Calu3 (cell line): ENCODE results near the gene CDH4. TPM values are rescaled to one million over a fixed set of nuclear protein-coding genes. Genes with fewer than 3 reads are reported as not detected.

ENCODE experiments used
- BruUV-seq: library from RNA; stranded (reverse); fragments of 400-500 nt; replicated peaks from 2 replicates; lab custom pipeline; 2021; lab: Mats Ljungman, UMichigan
- CTCF ChIA-PET: fragments of 300-600 bp; sonication (Branson Sonifier 250); formaldehyde crosslinking; loops from one replicate; lab custom pipeline; 2022; ENCODE audit warnings: antibody characterized with exemption; lab: Charles Lee
- DNase-seq: peaks from one replicate; pipeline ENCODE4 v3.0.0; 2022
- H3K27ac Mint-ChIP-seq: one replicate; pipeline ENCODE4 v1.8.0; 2022; ENCODE audit warnings: mixed read lengths; ENCODE audit not compliant: unreplicated experiment
- H3K27me3 Mint-ChIP-seq: one replicate; pipeline ENCODE4 v1.8.0; 2022; ENCODE audit warnings: mixed read lengths; ENCODE audit not compliant: unreplicated experiment
- H3K36me3 Mint-ChIP-seq: one replicate; pipeline ENCODE4 v1.8.0; 2022; ENCODE audit warnings: mild to moderate bottlenecking, moderate library complexity, mixed read lengths; ENCODE audit not compliant: insufficient read depth, unreplicated experiment
- H3K4me1 Mint-ChIP-seq: one replicate; pipeline ENCODE4 v1.8.0; 2022; ENCODE audit warnings: mild to moderate bottlenecking, low read depth, mixed read lengths; ENCODE audit not compliant: unreplicated experiment
- H3K4me3 Mint-ChIP-seq: one replicate; pipeline ENCODE4 v1.8.0; 2022; ENCODE audit warnings: mild to moderate bottlenecking, low read depth, moderate library complexity, mixed read lengths; ENCODE audit not compliant: unreplicated experiment
- H3K9me3 Mint-ChIP-seq: one replicate; pipeline ENCODE4 v1.8.0; 2022; ENCODE audit warnings: low read depth, mixed read lengths; ENCODE audit not compliant: unreplicated experiment
- CTCF ChIP-seq: fragments of 200-600 bp; IDR thresholded peaks from one replicate; pipeline ENCODE4 v1.8.0; 2022; ENCODE audit warnings: antibody characterized with exemption; ENCODE audit not compliant: unreplicated experiment
- intact Hi-C: fragments of 100-400 bp; cut with micrococcal nuclease; formaldehyde crosslinking; loops from one replicate; pipeline ENCODE4 v1.10.0; 2022; ENCODE audit not compliant: unreplicated experiment
- total RNA-seq: library from RNA; stranded (reverse); gene quantifications from 2 replicates; pipeline ENCODE4 v1.2.3, GENCODE V29; 2022

CDH4 gene
- total RNA-seq, 1 experiment from 2014 or later = not detected

- CTCF ChIA-PET = interaction anchor here (0.7 to 1.2 kb wide), 2 partner anchors 9 to 22 kb away, joined by 3 read pairs; no protein-coding TSS in a partner anchor
- no TSS peak for BruUV-seq
- Mint-ChIP-seq H3K27me3 (peaks cover 90% of the 10 kb centered on the region), H3K4me3 (peak overlapping the region; percentile 9), H3K4me1 (peaks cover 13% of the 10 kb centered on the region), H3K36me3 (no peaks in the 10 kb centered on the region), H3K27ac (no peak overlapping the region), H3K9me3 (no peaks in the 10 kb centered on the region)
- DNase-seq = no peak
- TF ChIP-seq CTCF = no peak
- intact Hi-C loops = no loop called here
Observed at GRCh38 chr20:61803915-61804751, 552.1 kb downstream of the CDH4 start.

- Mint-ChIP-seq H3K27ac (no peak overlapping the region), H3K4me1 (peaks cover 13% of the 10 kb centered on the region), H3K4me3 (no peak overlapping the region), H3K36me3 (no peaks in the 10 kb centered on the region), H3K27me3 (peaks cover 90% of the 10 kb centered on the region), H3K9me3 (no peaks in the 10 kb centered on the region)
- no peak for TF ChIP-seq CTCF
- intact Hi-C loops = no loop called here
- no peak for DNase-seq
- CTCF ChIA-PET = interaction anchor here (0.7 to 1.2 kb wide), 2 partner anchors 10 to 23 kb away, joined by 3 read pairs; no protein-coding TSS in a partner anchor
- no TSS peak for BruUV-seq
Observed at GRCh38 chr20:61804752-61805295, 552.8 kb downstream of the CDH4 start.

GRCh38 chr20:61805365-61805764 lies 553.3 kb downstream of the CDH4 start:
- TF ChIP-seq CTCF = no peak
- intact Hi-C loops = no loop called here
- Mint-ChIP-seq H3K9me3 (no peaks in the 10 kb centered on the region), H3K36me3 (no peaks in the 10 kb centered on the region), H3K27ac (no peak overlapping the region), H3K27me3 (peaks cover 88% of the 10 kb centered on the region), H3K4me1 (peaks cover 13% of the 10 kb centered on the region), H3K4me3 (no peak overlapping the region)
- no peak for DNase-seq
- CTCF ChIA-PET = no interaction called here
- BruUV-seq = no TSS peak

- H3K4me1 Mint-ChIP-seq = peaks cover 13% of the 10 kb centered on the region
- peaks cover 88% of the 10 kb centered on the region for H3K27me3 Mint-ChIP-seq
- no peak for TF ChIP-seq CTCF
- no TSS peak for BruUV-seq
- CTCF ChIA-PET = no interaction called here
- intact Hi-C loops = no loop called here
- no peaks in the 10 kb centered on the region for H3K36me3 Mint-ChIP-seq
- no peak for DNase-seq
- H3K4me3 Mint-ChIP-seq = no peak overlapping the region
- H3K9me3 Mint-ChIP-seq = no peaks in the 10 kb centered on the region
- H3K27ac Mint-ChIP-seq = no peak overlapping the region
Observed at GRCh38 chr20:61805781-61806180, 553.7 kb downstream of the CDH4 start.
